ENCODE data around the gene CCL7.

- no peak for TF ChIP-seq CTCF (IDR thresholded peaks at IDR 0.05; ENCODE audit: poor library complexity, severe bottlenecking)
- no peak for TF ChIP-seq RAD21 (conservative IDR thresholded peaks at IDR 0.05)
These were observed 21.0 kb upstream of the CCL7 start for GRCh38 chr17:34249061-34249460.

Measured in neural cell (in vitro differentiated cells).